SK-N-SH (cell line): ENCODE data around the gene KLF16. TPM values are rescaled to one million over a fixed set of nuclear protein-coding genes. Genes with fewer than 3 reads are reported as not detected.

Experiments
- CTCF ChIA-PET: fragments of 300-600, 350-600 bp; formaldehyde crosslinking; extraction: SDS; loops from one replicate; lab custom pipeline; 2021; lab: Yijun Ruan, JAX
- POLR2A ChIA-PET: fragments of 350-600 bp; sonication (Branson Sonifier 250); formaldehyde crosslinking; extraction: SDS; loops from one replicate; lab custom pipeline; 2020; ENCODE audit warnings: antibody characterized with exemption, inconsistent platforms; lab: Yijun Ruan, JAX
- DNase-seq: peaks from one replicate; pipeline ENCODE4 v3.0.0; 2012
- H2AFZ ChIP-seq: fragments of 200-600 bp; sonication (generic); 2 replicates; pipeline ENCODE4 v1.8.1; 2016; ENCODE audit warnings: antibody characterized with exemption, mild to moderate bottlenecking, low read depth
- H3F3A ChIP-seq: fragments of 200-600 bp; sonication (generic); replicated peaks from 2 replicates; pipeline ENCODE3; 2016; ENCODE audit warnings: antibody characterized with exemption, mild to moderate bottlenecking; ENCODE audit not compliant: insufficient read depth
- H3K27ac ChIP-seq, 2 experiments: fragments of 200-500 bp in 1 of 2; fragments of 200-600 bp in 1 of 2; sonication (Bioruptor generic) in 1 of 2; sonication (generic), shearing (Covaris generic) in 1 of 2; 2 replicates each; pipeline versions ENCODE4 v1.5.1 to v1.6.1; 2014 to 2016; ENCODE audit warnings: low read depth in 2 of 2, inconsistent platforms in 1 of 2, low read length in 1 of 2, mild to moderate bottlenecking in 1 of 2, mixed read lengths in 1 of 2
- H3K27me3 ChIP-seq: fragments of 200-600 bp; sonication (generic), shearing (Covaris generic); 2 replicates; pipeline ENCODE4 v1.6.1; 2016; ENCODE audit warnings: mixed run types; ENCODE audit not compliant: insufficient read depth
- H3K36me3 ChIP-seq, 2 experiments: fragments of 200-500 bp in 1 of 2; fragments of 200-600 bp in 1 of 2; sonication (Bioruptor generic) in 1 of 2; sonication (generic) in 1 of 2; replicated peaks in 1 of 2; 2 replicates each; pipeline versions ENCODE3 to v1.5.1; 2014 to 2016; ENCODE audit warnings: low read length in 1 of 2, mild to moderate bottlenecking in 1 of 2; ENCODE audit not compliant: insufficient read depth in 2 of 2, control insufficient read depth in 1 of 2
- H3K4me1 ChIP-seq, 2 experiments: fragments of 200-500 bp in 1 of 2; fragments of 200-600 bp in 1 of 2; sonication (Bioruptor generic) in 1 of 2; sonication (generic), shearing (Covaris generic) in 1 of 2; 2 replicates each; pipeline versions ENCODE4 v1.5.1 to v1.6.1; 2014 to 2016; ENCODE audit warnings: low read depth in 1 of 2, low read length in 1 of 2, mixed run types in 1 of 2; ENCODE audit not compliant: insufficient read depth in 2 of 2, control insufficient read depth in 1 of 2
- H3K4me2 ChIP-seq: fragments of 200-600 bp; sonication (generic), shearing (Covaris generic); 2 replicates; pipeline ENCODE4 v1.6.1; 2017; ENCODE audit warnings: mixed run types
- H3K4me3 ChIP-seq, 2 experiments: fragments of 200-500 bp in 1 of 2; fragments of 200-600 bp in 1 of 2; sonication (Bioruptor generic) in 1 of 2; sonication (generic), shearing (Covaris generic) in 1 of 2; 2 replicates each; pipeline versions ENCODE4 v1.5.1 to v1.8.1; 2014 to 2016; ENCODE audit warnings: low read depth in 2 of 2, inconsistent platforms in 1 of 2, low read length in 1 of 2, mild to moderate bottlenecking in 1 of 2, mixed read lengths in 1 of 2, moderate library complexity in 1 of 2
- H3K79me2 ChIP-seq: fragments of 200-600 bp; sonication (generic); 2 replicates; pipeline ENCODE4 v1.8.1; 2017; ENCODE audit warnings: mild to moderate bottlenecking; ENCODE audit not compliant: insufficient read depth
- H3K9ac ChIP-seq: fragments of 200-600 bp; sonication (generic); 2 replicates; pipeline ENCODE4 v1.6.1; 2017; ENCODE audit warnings: mixed run types
- H3K9me2 ChIP-seq: fragments of 200-600 bp; sonication (generic); 2 replicates; pipeline ENCODE4 v1.6.1; 2017; ENCODE audit warnings: mixed run types
- H3K9me3 ChIP-seq: fragments of 200-600 bp; sonication (generic); 2 replicates; pipeline ENCODE4 v1.6.1; 2017; ENCODE audit warnings: mixed run types, mild to moderate bottlenecking, moderate library complexity
- H4K20me1 ChIP-seq: fragments of 200-600 bp; sonication (generic); 2 replicates; pipeline ENCODE4 v1.6.1; 2017; ENCODE audit warnings: mild to moderate bottlenecking, mixed run types; ENCODE audit not compliant: insufficient read depth
- EP300 ChIP-seq, 2 experiments: IDR thresholded peaks; 2 replicates each; pipeline versions ENCODE4 v1.4.0 to v1.6.1; 2012; ENCODE audit warnings: borderline replicate concordance in 1 of 2, low read depth in 1 of 2, low read length in 1 of 2
- FOSL2 ChIP-seq: IDR thresholded peaks from 2 replicates; pipeline ENCODE4 v1.4.0; 2012; ENCODE audit warnings: low read depth, mild to moderate bottlenecking, moderate library complexity, borderline replicate concordance
- GABPA ChIP-seq: IDR thresholded peaks from 2 replicates; pipeline ENCODE4 v1.4.0; 2012; ENCODE audit warnings: low read depth, mild to moderate bottlenecking
- GATA2 ChIP-seq: sonication (generic); formaldehyde crosslinking; IDR thresholded peaks from 2 replicates; pipeline ENCODE4 v1.5.0; 2020; ENCODE audit warnings: mild to moderate bottlenecking, missing genetic modification reagents
- IRF3 ChIP-seq: fragments of 150-350 bp; IDR thresholded peaks from 2 replicates; pipeline ENCODE4 v1.6.1; 2016; ENCODE audit warnings: mild to moderate bottlenecking, low read depth, low read length
- JUND ChIP-seq: IDR thresholded peaks from 2 replicates; pipeline ENCODE4 v1.4.0; 2012
- MXI1 ChIP-seq: IDR thresholded peaks from 2 replicates; pipeline ENCODE4 v1.6.1; 2012; ENCODE audit warnings: mild to moderate bottlenecking, low read depth, low read length, improper control_type of control experiment
- NFIC ChIP-seq: IDR thresholded peaks from 2 replicates; pipeline ENCODE4 v1.4.0; 2012; ENCODE audit warnings: borderline replicate concordance
- POLR2AphosphoS5 ChIP-seq: IDR thresholded peaks from 2 replicates; pipeline ENCODE4 v1.6.1; 2012; ENCODE audit warnings: low read depth, low read length
- RCOR1 ChIP-seq: fragments of 150-350 bp; IDR thresholded peaks from 2 replicates; pipeline ENCODE4 v1.6.1; 2017; ENCODE audit warnings: antibody characterized with exemption, low read length
- RFX5 ChIP-seq: IDR thresholded peaks from 2 replicates; pipeline ENCODE4 v1.6.1; 2012; ENCODE audit warnings: mild to moderate bottlenecking, improper control_type of control experiment, low read length
- RXRA ChIP-seq: IDR thresholded peaks from 2 replicates; pipeline ENCODE4 v1.4.0; 2012; ENCODE audit warnings: low read depth, mild to moderate bottlenecking, borderline replicate concordance
- SIN3A ChIP-seq: IDR thresholded peaks from 2 replicates; pipeline ENCODE4 v1.6.1; 2012; ENCODE audit warnings: low read depth, mild to moderate bottlenecking, low read length, moderate library complexity, borderline replicate concordance
- SMC3 ChIP-seq: IDR thresholded peaks from 2 replicates; pipeline ENCODE4 v1.6.1; 2012; ENCODE audit warnings: low read depth, low read length, improper control_type of control experiment
- TCF12 ChIP-seq: IDR thresholded peaks from 2 replicates; pipeline ENCODE4 v1.4.0; 2012
- TEAD4 ChIP-seq: IDR thresholded peaks from 2 replicates; pipeline ENCODE4 v1.4.0; 2012; ENCODE audit warnings: mild to moderate bottlenecking, borderline replicate concordance; ENCODE audit not compliant: insufficient read depth
- USF1 ChIP-seq: IDR thresholded peaks from 2 replicates; pipeline ENCODE4 v1.4.0; 2012; ENCODE audit warnings: low read depth, borderline replicate concordance
- YY1 ChIP-seq: IDR thresholded peaks from 2 replicates; pipeline ENCODE4 v1.4.0; 2012; ENCODE audit warnings: low read depth, mild to moderate bottlenecking
- ZBTB33 ChIP-seq: IDR thresholded peaks from 2 replicates; pipeline ENCODE4 v1.4.0; 2012; ENCODE audit warnings: low read depth, borderline replicate concordance
- WGBS: methylation state at CpG from one replicate; pipeline ENCODE4 v1.1.6; 2017; ENCODE audit warnings: low lambda C conversion rate; 5-methylcytosine and 5-hydroxymethylcytosine counted together
- polyA plus RNA-seq, 3 experiments: library from polyadenylated mRNA; depleted of rRNA; stranded (reverse); fragments of >200 nt; gene quantifications; 2 replicates each; pipeline ENCODE4 v1.2.3, GENCODE V29; 2012
- TF ChIP-seq, protein P1 (sequence below): IDR thresholded peaks from 2 replicates; pipeline ENCODE4 v1.4.0; 2012; ENCODE audit warnings: low read depth
- TF ChIP-seq, protein P2 (sequence below): fragments of 200-600 bp; sonication (generic); IDR thresholded peaks from 2 replicates; pipeline ENCODE4 v1.6.1; 2017; ENCODE audit warnings: antibody characterized with exemption, mild to moderate bottlenecking, moderate library complexity

The KLF16 gene
- polyA plus RNA-seq, 1 of the 3 experiments (the other 2 are of a cell fraction): 16.1 TPM

DNA sequence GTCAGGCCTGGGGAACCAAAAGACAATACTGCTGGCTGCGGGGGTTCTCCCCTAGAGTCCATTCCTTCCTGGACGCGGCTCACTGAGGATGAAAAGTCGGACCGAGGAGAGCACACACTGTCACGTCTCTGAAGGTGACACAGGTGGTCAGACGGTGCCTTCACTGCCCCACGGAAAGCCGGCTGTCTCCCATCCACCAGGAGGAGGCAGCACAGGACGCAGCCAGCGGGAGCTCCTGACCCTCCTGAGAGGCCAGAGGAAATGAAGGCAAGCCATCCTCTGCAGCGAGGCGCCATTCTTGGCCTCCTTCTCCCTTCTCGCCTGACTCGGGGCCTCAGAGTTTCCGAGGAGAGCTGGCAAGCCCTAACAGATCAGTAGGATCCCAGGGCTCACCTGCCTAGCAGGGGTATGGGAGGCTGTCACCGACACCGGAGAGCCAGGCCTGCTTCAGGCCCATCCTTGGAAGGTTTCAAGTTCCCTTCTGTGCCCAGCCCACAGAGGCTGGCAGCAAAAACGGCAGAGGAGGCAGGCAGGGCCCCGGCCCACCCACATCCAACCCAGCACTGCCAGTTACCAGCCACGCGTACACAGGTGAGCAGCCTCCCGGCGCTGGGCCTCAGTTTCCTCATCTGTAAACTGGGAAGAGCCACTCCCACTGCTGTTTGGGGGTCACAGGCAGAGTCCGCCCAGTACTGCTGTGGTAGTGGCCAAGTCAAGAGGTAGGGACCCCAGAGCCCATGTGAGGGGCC lies 19.6 kb downstream of the KLF16 start:
- no peak overlapping the region for H3K9ac ChIP-seq
- no peaks in the 10 kb centered on the region for H3K9me3 ChIP-seq
- H3K4me3 ChIP-seq: no peak overlapping the region
- ChIA-PET CTCF (interaction anchor here (1.3 to 15.0 kb wide), 2 partner anchors 17 to 21 kb away, joined by 3 to 188 read pairs; no protein-coding TSS in a partner anchor), POLR2A (no interaction called here)
- no peaks in the 10 kb centered on the region for H3K27me3 ChIP-seq
- no peak overlapping the region for H3K27ac ChIP-seq
- no peak overlapping the region for H2AFZ ChIP-seq
- H3K79me2 ChIP-seq: peaks cover 93% of the 10 kb centered on the region
- no peak for DNase-seq
- H3F3A ChIP-seq: peaks cover 2% of the 10 kb centered on the region
- no peaks in the 10 kb centered on the region for H3K9me2 ChIP-seq
- H3K4me2 ChIP-seq: no peak overlapping the region
- peaks cover 0 to 7% of the 10 kb centered on the region in 2 experiments for H3K36me3 ChIP-seq
- WGBS: 100% methylated on average over 5 of the region's 25 CpGs
- H3K4me1 ChIP-seq: peaks cover 7 to 18% of the 10 kb centered on the region in 2 experiments; a peak in 1 of 4 replicates
- TF ChIP-seq EP300 (IDR thresholded peaks at IDR 0.05; ENCODE audit: borderline replicate concordance in 1 of 2, low read depth in 1 of 2, low read length in 1 of 2) (no peak), MXI1 (no peak), NFIC (no peak), GABPA (no peak), RXRA (no peak), YY1 (no peak), SIN3A (no peak)
- H4K20me1 ChIP-seq: peaks cover 89% of the 10 kb centered on the region

GRCh38 chr19:1843116-1843515 lies 20.3 kb downstream of the KLF16 start:
- H3K36me3 ChIP-seq: peaks cover 0 to 7% of the 10 kb centered on the region in 2 experiments
- CTCF ChIA-PET: interaction anchor here (1.3 to 15.0 kb wide), 2 partner anchors 16 to 22 kb away, joined by 3 to 188 read pairs; no protein-coding TSS in a partner anchor

More at GRCh38 chr19:1843116-1843515, 20.3 kb downstream of the KLF16 start:
- no peak overlapping the region for H2AFZ ChIP-seq
- POLR2A ChIA-PET: interaction anchor here (0.6 kb wide), 1 partner anchor 102 kb away, joined by 3 read pairs; no protein-coding TSS in a partner anchor
- peaks cover 94% of the 10 kb centered on the region for H4K20me1 ChIP-seq
- no peaks in the 10 kb centered on the region for H3K27me3 ChIP-seq
- H3K9me3 ChIP-seq: no peaks in the 10 kb centered on the region
- no peak overlapping the region for H3K27ac ChIP-seq
- H3K9me2 ChIP-seq: no peaks in the 10 kb centered on the region
- H3K79me2 ChIP-seq: peaks cover 99% of the 10 kb centered on the region
- H3K4me2 ChIP-seq: no peak overlapping the region
- WGBS: 77% methylated on average over 15 of the region's 22 CpGs
- peaks cover 7 to 18% of the 10 kb centered on the region in 2 experiments; a peak in 1 of 4 replicates for H3K4me1 ChIP-seq
- no peak overlapping the region for H3K9ac ChIP-seq
- DNase-seq: no peak
- no peaks in the 10 kb centered on the region for H3F3A ChIP-seq
- no peak overlapping the region for H3K4me3 ChIP-seq
- TF ChIP-seq TEAD4: no peak
- no peak for TF ChIP-seq RFX5
- no peak for TF ChIP-seq IRF3
- no peak for TF ChIP-seq TCF12
- no peak for TF ChIP-seq SMC3
- no peak for TF ChIP-seq MXI1
- TF ChIP-seq JUND: no peak
- no peak for TF ChIP-seq FOSL2
- TF ChIP-seq, protein P1, sequence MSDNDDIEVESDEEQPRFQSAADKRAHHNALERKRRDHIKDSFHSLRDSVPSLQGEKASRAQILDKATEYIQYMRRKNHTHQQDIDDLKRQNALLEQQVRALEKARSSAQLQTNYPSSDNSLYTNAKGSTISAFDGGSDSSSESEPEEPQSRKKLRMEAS: no peak
- no peak for TF ChIP-seq USF1
- TF ChIP-seq EP300 (IDR thresholded peaks at IDR 0.05; ENCODE audit: borderline replicate concordance in 1 of 2, low read depth in 1 of 2, low read length in 1 of 2): no peak
- TF ChIP-seq YY1: no peak
- no peak for TF ChIP-seq GATA2
- TF ChIP-seq, protein P2, sequence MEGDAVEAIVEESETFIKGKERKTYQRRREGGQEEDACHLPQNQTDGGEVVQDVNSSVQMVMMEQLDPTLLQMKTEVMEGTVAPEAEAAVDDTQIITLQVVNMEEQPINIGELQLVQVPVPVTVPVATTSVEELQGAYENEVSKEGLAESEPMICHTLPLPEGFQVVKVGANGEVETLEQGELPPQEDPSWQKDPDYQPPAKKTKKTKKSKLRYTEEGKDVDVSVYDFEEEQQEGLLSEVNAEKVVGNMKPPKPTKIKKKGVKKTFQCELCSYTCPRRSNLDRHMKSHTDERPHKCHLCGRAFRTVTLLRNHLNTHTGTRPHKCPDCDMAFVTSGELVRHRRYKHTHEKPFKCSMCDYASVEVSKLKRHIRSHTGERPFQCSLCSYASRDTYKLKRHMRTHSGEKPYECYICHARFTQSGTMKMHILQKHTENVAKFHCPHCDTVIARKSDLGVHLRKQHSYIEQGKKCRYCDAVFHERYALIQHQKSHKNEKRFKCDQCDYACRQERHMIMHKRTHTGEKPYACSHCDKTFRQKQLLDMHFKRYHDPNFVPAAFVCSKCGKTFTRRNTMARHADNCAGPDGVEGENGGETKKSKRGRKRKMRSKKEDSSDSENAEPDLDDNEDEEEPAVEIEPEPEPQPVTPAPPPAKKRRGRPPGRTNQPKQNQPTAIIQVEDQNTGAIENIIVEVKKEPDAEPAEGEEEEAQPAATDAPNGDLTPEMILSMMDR: no peak
- TF ChIP-seq RCOR1: no peak
- no peak for TF ChIP-seq POLR2AphosphoS5
- no peak for TF ChIP-seq ZBTB33
- no peak for TF ChIP-seq SIN3A
